ENCODE results near the gene CEP112.
"Not testable (repeated sequence)": the region's sequence is repeated elsewhere in the genome, so short reads cannot be mapped to it uniquely, and the experiment has no call there.

The CEP112 gene

DNA sequence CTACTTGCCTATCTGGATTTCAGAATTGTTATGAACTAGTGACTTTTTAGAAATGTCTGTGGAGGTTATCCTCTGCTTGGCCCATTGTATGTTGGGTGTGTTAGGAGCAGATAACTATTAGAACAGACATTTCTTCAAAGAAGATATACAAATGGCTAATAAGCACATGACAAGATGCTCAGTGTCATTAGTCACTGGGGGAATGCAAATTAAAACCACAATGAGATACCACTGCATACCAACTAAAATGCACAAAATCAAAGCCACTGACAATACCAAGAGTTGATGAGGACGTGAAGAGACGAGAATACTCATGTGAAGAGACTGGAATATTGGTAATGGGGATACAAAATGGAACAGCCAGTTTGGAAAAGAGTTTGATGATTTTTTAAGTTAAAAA is 39.2 kb downstream of the CEP112 start:
- no peak for DNase-seq (ENCODE audit: low read depth)

DNA sequence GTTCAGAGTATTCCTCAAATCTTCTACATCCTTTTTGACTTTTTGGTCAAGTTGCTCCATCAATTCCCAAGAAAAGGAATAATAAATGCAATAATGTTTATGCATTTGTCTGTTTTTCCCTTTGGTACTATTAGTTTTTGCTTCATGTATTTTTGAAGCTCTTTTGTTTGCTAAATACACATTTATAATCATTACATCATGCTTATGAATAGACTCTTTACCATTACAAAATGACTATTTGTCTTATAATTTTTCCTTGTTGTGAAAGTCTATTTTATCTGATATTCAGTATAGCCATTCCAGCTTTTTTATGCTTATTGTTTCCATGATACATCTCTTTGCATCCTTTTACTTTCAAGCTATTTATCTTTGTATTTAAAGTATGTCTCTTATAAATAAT is 41.2 kb downstream of the CEP112 start:
- no peak for DNase-seq (ENCODE audit: low read depth)

- DNase-seq (ENCODE audit: low read depth), result no peak
Measured at GRCh38 chr17:66149562-66149961, 42.4 kb downstream of the CEP112 start.

DNA sequence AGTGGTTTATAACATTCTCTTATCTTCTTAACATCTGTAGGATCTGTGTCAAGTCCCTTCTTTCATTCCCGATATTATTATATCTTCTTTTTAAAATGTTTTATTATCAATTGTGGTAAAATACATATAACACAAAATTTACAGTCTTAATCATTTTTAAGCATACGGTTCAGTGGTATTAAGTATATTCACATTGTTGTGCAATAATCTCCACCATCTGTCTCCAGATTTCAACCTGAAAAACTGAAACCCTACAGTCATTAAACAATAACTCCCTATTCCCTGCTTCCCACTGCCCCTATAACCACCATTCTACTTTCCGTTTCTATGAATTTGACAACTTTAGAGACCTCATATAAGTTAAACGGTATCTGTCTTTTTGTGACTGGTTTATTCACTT is 45.5 kb downstream of the CEP112 start:
- no peak for DNase-seq (ENCODE audit: low read depth)

DNA sequence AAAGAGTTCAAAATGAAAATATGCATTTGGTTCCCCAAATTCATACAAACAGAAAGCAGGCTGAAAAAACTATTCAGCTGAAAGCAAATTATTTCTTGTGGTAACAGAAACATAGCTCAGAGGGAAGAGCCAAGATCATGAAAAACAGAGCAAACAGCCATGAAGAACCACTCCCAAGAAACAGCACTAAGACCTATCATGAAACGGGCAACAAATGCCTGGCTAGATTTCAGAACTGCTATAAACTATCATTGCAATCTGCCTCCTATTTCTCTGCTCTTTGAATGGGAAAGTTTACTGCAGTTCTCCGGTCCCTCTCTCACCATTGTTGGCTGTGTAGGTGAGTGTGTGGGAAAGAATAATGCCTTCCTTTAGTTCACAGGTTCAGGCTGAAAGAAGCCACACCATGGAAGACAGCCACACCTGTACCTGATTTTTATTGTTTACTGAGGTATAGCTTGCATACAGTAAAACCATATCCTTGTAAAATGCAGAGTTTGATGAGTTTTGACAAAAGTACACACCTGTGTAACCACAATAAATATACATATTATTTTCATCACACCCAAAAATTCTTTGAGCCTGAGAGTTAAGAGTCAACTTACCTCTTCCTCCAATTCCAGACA is 48.2 kb downstream of the CEP112 start:
- DNase-seq (ENCODE audit: low read depth), result no peak

DNA sequence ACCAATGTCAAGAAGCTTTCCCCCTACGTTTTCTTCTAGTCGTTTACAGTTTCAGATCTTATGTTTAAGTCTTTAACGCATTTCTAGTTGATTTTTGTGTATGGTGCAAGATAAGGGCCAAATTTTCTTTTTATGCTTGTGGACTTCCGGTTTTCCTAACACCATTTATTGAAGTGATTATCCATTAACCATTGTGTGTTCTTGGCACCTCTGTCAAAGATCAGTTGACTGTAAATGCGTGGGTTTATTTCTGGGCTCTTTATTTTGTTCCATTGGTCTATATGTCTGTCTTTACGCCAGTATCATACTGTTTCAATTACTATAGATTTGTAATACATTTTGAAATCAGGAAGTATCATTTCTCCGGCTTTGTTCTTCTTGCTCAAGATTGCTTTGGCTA is 49.5 kb downstream of the CEP112 start:
- DNase-seq (ENCODE audit: low read depth), result no peak

DNA sequence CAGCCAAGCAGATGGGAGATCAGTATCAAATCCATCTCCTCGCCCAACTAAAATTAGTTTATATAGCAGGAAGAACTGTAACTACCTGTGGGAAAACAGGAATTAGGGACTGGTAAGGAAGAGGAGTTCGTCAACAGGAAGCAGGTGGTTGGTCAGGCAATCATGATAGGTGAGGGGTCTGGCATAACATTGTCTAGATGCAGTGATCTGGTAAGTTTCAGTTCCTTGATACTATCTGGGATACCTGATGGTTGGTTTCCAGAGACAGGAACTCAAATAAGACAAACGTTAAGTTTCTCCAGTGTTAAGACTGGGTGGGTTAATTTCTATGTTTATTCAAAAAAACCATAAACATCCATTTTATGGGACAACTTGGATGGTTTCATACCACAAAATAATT is 53.8 kb downstream of the CEP112 start:
- DNase-seq (ENCODE audit: low read depth), result no peak

DNA sequence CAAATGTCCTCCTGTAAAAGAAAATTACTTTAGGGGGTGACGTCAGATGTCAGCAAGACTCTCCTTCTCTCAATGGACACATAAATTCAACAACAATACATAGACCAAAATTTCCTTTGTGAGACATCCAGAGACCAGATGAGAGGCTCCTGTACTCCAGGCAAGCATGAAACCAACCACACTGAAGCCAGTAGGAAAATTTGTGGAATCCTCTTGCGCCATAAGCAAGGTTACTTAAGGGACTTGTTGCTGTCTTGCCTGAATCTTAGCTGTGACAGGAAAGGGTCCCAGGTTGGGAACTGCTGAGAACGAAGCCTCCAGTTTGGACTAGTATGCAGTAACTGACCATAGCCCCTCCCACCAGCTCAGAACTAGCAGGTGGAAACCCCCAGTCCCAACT is 56.0 kb downstream of the CEP112 start:
- DNase-seq (ENCODE audit: low read depth), result no peak

DNA sequence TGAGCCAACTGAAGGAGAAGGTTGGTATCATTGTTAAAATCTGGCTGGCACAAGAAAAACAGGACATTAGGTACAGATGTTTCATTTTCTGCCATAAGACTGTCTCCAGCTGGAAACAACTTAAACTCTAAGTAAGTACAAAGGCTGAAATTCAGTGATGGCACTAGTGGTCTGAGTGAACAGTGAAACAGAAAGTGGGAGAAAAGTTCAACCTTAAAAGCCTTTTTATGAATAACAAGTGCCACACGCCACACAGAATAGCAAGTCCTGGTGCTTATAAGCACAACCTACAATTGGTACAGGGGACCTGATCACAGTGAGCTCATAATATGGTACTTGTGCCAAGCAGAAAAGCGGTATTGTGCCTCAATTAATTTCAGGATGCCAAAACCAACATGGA is 56.7 kb downstream of the CEP112 start:
- no peak for DNase-seq (ENCODE audit: low read depth)

GRCh38 chr17:66129759-66130158 is 62.2 kb downstream of the CEP112 start:
- DNase-seq (ENCODE audit: low read depth), result no peak

GRCh38 chr17:66126231-66126630 is 65.7 kb downstream of the CEP112 start:
- DNase-seq (ENCODE audit: low read depth), result no peak

DNA sequence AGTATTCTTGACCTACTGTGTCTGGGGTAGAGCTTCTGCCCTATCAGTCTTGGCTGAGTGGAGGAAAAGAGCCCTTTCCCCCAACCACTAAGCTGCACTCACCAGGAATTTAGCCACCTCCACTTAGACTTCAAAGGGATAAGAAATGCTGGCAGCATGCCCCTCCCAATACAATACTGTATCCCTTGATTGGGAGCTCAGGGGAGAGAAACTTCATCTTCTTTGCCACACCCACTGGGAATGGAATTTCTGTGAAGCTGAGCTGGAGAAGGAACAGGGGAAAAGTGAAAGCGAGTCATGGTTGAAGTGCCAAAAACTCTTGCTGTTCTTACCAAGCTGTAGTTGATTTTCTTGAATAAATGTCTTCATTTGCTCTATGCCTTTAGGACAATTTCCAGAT is 68.8 kb downstream of the CEP112 start:
- no peak for DNase-seq (ENCODE audit: low read depth)

DNA sequence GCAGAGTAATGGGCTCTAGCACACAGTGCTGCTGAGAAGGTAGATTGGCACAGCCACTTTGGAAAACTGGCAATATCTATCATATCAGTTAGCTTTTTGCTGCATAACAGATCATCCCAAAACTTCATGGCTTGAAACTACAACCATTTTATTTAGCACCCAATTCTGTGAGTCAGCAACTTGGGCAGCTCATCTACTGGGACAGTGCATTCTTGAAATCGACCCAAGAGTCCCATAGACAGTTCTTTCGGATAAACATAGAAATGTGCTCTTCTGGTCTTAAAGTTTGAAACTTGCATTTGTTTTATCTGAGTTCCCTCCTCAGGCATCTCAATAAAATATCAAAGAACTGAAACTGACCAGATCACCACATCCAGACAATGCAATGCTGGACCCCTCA is 76.7 kb downstream of the CEP112 start:
- DNase-seq (ENCODE audit: low read depth), result no peak

GRCh38 chr17:66114609-66115008 is 77.3 kb downstream of the CEP112 start:
- DNase-seq (ENCODE audit: low read depth), result no peak

DNA sequence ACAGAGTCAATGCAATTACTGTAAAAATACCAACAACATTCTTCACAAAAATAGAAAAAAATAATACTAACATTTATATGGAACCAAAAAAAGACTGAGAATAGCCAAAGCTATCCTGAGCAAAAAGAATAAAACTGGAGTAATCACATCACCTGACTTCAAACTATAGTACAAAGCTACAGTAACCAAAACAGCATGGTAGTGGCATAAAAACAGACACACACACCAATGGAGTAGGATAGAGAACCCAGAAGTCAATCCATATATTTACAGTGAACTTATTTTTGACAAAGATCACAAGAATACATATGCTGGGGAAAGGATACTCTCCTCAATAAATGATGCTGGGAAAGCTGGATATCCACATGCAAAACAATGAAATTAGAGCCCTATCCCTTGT is 84.2 kb downstream of the CEP112 start:
- no peak for DNase-seq (ENCODE audit: low read depth)

GRCh38 chr17:66098040-66098439 is 93.9 kb downstream of the CEP112 start:
- DNase-seq (ENCODE audit: low read depth), result no peak

GRCh38 chr17:66094727-66095126 is 97.2 kb downstream of the CEP112 start:
- no peak for DNase-seq (ENCODE audit: low read depth)

DNA sequence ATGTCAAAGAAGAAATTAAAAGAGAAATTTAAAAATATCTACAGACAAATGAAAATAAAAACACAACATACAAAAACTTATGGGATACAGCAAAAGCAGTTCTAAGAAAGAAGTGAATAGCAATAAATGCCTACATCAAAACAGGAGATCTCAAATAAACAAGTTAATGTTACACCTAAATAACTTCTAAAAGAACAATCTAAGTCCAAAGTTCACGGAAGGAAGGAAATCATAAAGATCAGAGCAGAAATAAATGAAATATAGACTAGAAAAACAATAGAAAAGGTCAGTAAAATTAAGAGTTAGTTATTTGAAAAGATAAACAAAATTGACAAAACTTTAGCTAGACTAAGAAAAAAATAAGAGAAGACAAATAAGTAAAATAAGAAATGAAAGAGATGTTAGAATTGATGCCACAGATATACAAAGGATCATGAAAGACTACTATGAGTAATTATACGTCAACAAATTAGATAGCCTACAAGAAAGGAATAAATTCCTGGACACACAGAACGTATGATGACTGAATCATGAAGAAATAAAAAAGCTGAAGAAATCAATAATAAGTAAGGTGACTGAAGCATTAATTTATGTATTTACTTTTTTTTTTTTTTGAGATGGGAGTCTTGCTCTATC is 100.4 kb downstream of the CEP112 start:
- no peak for DNase-seq (ENCODE audit: low read depth)

- no peak for DNase-seq (ENCODE audit: low read depth)
Measured at GRCh38 chr17:66089764-66090163, 102.2 kb downstream of the CEP112 start.

DNA sequence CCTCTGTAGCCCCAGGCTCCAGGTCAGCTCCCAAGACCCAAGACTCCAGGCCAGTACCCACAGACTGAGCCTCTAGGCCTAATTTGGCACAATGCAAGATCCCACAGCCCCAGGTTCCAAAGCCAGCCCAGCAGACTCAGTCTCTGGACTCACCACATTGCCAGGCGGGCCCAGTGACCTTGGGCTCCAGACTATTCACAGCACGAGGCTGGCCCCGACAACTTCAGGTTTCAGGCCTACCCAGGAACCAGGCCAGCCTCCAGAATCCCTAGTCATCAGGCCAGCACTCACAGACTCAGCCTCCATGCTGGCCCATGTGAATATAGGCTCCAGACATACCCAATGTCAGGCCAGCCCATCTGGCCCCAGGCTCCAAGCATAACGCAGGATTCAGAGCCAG is 103.8 kb downstream of the CEP112 start:
- no peak for DNase-seq (ENCODE audit: low read depth)

- DNase-seq (ENCODE audit: low read depth), result no peak
Measured at GRCh38 chr17:66087073-66087472, 104.9 kb downstream of the CEP112 start.

DNA sequence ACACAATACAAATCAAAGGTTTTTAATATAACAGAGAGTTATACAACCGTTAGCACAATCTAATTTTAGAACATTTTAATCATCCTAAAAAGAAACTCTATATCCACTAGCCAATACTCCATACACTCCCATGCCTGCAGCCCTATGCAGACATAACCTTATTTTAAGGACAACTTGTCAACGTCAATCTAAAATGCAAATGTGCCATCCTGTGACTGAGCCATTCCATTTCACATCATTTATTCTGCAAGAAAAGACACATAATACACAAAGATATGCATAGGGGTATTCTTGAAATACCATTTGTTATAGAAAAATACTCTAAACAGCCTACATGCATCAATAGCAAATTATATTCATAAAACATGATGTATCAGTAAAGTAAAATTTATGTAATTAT is 106.7 kb downstream of the CEP112 start:
- DNase-seq (ENCODE audit: low read depth), result no peak

GRCh38 chr17:66080670-66081069 is 111.3 kb downstream of the CEP112 start:
- DNase-seq (ENCODE audit: low read depth), result not testable (repeated sequence)

DNA sequence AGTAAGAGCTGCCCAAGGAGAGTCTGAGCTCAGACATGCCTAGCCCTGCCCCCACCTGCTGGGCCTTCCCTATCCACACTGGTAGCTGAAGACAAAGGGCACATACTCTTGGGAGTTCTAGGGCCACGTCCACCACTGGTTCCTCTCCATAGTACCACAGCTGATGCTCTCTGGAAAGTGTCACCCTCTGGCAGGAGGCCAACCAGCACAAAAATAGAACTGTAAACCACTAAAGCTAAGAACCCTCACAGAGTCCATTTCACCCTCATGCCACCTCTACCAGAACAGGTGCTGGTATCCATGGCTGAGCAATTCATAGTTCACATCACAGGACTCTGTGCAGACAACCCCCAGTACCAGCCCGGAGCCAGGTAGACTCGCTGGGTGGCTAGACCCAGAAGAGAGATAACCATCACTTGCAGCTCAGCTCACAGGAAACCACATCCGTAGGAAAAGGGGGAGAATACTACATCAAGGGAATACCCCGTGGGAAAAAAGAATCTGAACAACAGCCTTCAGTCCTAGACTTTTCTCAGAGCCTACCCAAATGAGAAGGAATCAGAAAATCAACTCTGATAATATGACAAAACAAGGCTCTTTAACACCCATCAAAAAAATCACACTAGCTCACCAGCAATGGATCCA is 115.3 kb downstream of the CEP112 start:
- DNase-seq (ENCODE audit: low read depth), result no peak
